IMR-90 (cell line): ENCODE data around the gene PPARG. TPM values are rescaled to one million over a fixed set of nuclear protein-coding genes. Genes with fewer than 3 reads are reported as not detected.

Source experiments
- ATAC-seq: fragments of 200-7000 bp; cut with Tn5 transposase; 2 replicates; pipeline ENCODE4 v1.9.1; 2020; ENCODE audit warnings: low read depth, mild to moderate bottlenecking, moderate library complexity
- BruUV-seq: library from RNA; stranded (reverse); fragments of 400-500 nt; replicated peaks from 2 replicates; lab custom pipeline; 2021; lab: Mats Ljungman, UMichigan
- CTCF ChIA-PET: fragments of 300-600 bp; formaldehyde crosslinking; extraction: SDS; loops from one replicate; lab custom pipeline; 2021; ENCODE audit warnings: antibody characterized with exemption; lab: Yijun Ruan, JAX
- POLR2A ChIA-PET: fragments of 300-600 bp; sonication (Branson Sonifier 250); formaldehyde crosslinking; loops from one replicate; lab custom pipeline; 2022; ENCODE audit warnings: antibody characterized with exemption; ENCODE audit not compliant: unreplicated experiment; lab: Charles Lee
- DNase-seq: peaks from one replicate; pipeline ENCODE4 v3.0.0; 2013
- H2AFZ ChIP-seq: replicated peaks from 2 replicates; pipeline ENCODE3; 2013; ENCODE audit warnings: low read length, mild to moderate bottlenecking; ENCODE audit not compliant: poor library complexity
- H2AK5ac ChIP-seq: 2 replicates; pipeline ENCODE4 v1.6.1; 2013; ENCODE audit warnings: low read depth, low read length, inconsistent platforms
- H2AK9ac ChIP-seq: replicated peaks from 2 replicates; pipeline ENCODE3; 2013; ENCODE audit warnings: mild to moderate bottlenecking, low read depth, low read length, moderate library complexity; ENCODE audit not compliant: poor library complexity
- H2BK120ac ChIP-seq: 2 replicates; pipeline ENCODE4 v1.6.1; 2013; ENCODE audit warnings: low read depth, low read length, inconsistent platforms
- H2BK15ac ChIP-seq: 3 replicates; pipeline ENCODE4 v1.6.1; 2013; ENCODE audit warnings: low read depth, low read length, inconsistent platforms
- H2BK20ac ChIP-seq: 2 replicates; pipeline ENCODE4 v1.6.1; 2013; ENCODE audit warnings: low read depth, mild to moderate bottlenecking, inconsistent platforms, low read length, moderate library complexity
- H2BK5ac ChIP-seq: 2 replicates; pipeline ENCODE4 v1.6.1; 2013; ENCODE audit warnings: mild to moderate bottlenecking, low read depth, low read length, inconsistent platforms; ENCODE audit not compliant: poor library complexity, severe bottlenecking
- H3K14ac ChIP-seq: replicated peaks from 2 replicates; pipeline ENCODE4 v1.6.1; 2013; ENCODE audit warnings: low read depth, low read length, inconsistent platforms
- H3K18ac ChIP-seq: 2 replicates; pipeline ENCODE4 v1.6.1; 2013; ENCODE audit warnings: low read depth, low read length, control low read depth
- H3K23ac ChIP-seq: 2 replicates; pipeline ENCODE4 v1.6.1; 2013; ENCODE audit warnings: low read depth, low read length, inconsistent platforms
- H3K27ac ChIP-seq: 2 replicates; pipeline ENCODE4 v1.5.1; 2013; ENCODE audit warnings: mild to moderate bottlenecking, control low read depth, low read length; ENCODE audit not compliant: insufficient read depth
- H3K27me3 ChIP-seq: 2 replicates; pipeline ENCODE4 v1.6.1; 2013; ENCODE audit warnings: low read length; ENCODE audit not compliant: control insufficient read depth, insufficient read depth
- H3K36me3 ChIP-seq: 2 replicates; pipeline ENCODE4 v1.6.1; 2013; ENCODE audit warnings: low read length, mixed read lengths; ENCODE audit not compliant: control insufficient read depth, insufficient read depth
- H3K4ac ChIP-seq: 2 replicates; pipeline ENCODE4 v1.6.1; 2013; ENCODE audit warnings: low read depth, low read length, inconsistent platforms
- H3K4me1 ChIP-seq: 2 replicates; pipeline ENCODE4 v1.6.1; 2013; ENCODE audit warnings: low read length, mixed read lengths; ENCODE audit not compliant: control insufficient read depth, insufficient read depth
- H3K4me2 ChIP-seq: 2 replicates; pipeline ENCODE4 v1.6.1; 2013; ENCODE audit warnings: low read depth, mild to moderate bottlenecking, control low read depth, low read length, moderate library complexity
- H3K4me3 ChIP-seq: 2 replicates; pipeline ENCODE4 v1.5.1; 2013; ENCODE audit warnings: low read depth, mild to moderate bottlenecking, control low read depth, low read length, moderate library complexity; ENCODE audit not compliant: insufficient read depth
- H3K56ac ChIP-seq: 2 replicates; pipeline ENCODE4 v1.6.1; 2013; ENCODE audit warnings: low read length, inconsistent platforms; ENCODE audit not compliant: insufficient read depth; ENCODE audit errors: extremely low read depth
- H3K79me1 ChIP-seq, 2 experiments: 2 replicates each; pipeline ENCODE4 v1.6.1; 2013; ENCODE audit warnings: low read length in 2 of 2, inconsistent platforms in 1 of 2, low read depth in 1 of 2
- H3K9ac ChIP-seq: 2 replicates; pipeline ENCODE4 v1.6.1; 2013; ENCODE audit warnings: low read depth, low read length, control low read depth
- H3K9me1 ChIP-seq: 2 replicates; pipeline ENCODE4 v1.6.1; 2013; ENCODE audit warnings: low read length, inconsistent platforms; ENCODE audit not compliant: insufficient read depth
- H3K9me3 ChIP-seq: 2 replicates; pipeline ENCODE4 v1.6.1; 2013; ENCODE audit warnings: low read length; ENCODE audit not compliant: control insufficient read depth, insufficient read depth
- H4K20me1 ChIP-seq: 2 replicates; pipeline ENCODE4 v1.6.1; 2013; ENCODE audit warnings: low read length, inconsistent platforms; ENCODE audit not compliant: insufficient read depth
- H4K5ac ChIP-seq: 2 replicates; pipeline ENCODE4 v1.6.1; 2013; ENCODE audit warnings: mild to moderate bottlenecking, low read depth, low read length, control low read depth
- H4K8ac ChIP-seq, 2 experiments: 2 replicates each; pipeline ENCODE4 v1.6.1; 2013; ENCODE audit warnings: low read depth in 2 of 2, low read length in 2 of 2, control low read depth in 1 of 2, inconsistent platforms in 1 of 2
- H4K91ac ChIP-seq: 2 replicates; pipeline ENCODE4 v1.6.1; 2013; ENCODE audit warnings: low read depth, low read length, inconsistent platforms; ENCODE audit not compliant: insufficient read depth
- CHD1 ChIP-seq: IDR thresholded peaks from 2 replicates; pipeline ENCODE4 v1.6.1; 2012; ENCODE audit warnings: low read depth, low read length, improper control_type of control experiment
- FOS ChIP-seq: fragments of 150-350 bp; IDR thresholded peaks from 2 replicates; pipeline ENCODE4 v1.6.1; 2016; ENCODE audit warnings: low read depth, low read length
- MAFK ChIP-seq: IDR thresholded peaks from 2 replicates; pipeline ENCODE4 v1.6.1; 2012; ENCODE audit warnings: low read depth, low read length, improper control_type of control experiment
- MAZ ChIP-seq: IDR thresholded peaks from 2 replicates; pipeline ENCODE4 v1.6.1; 2012; ENCODE audit warnings: low read depth, mild to moderate bottlenecking, low read length, improper control_type of control experiment, moderate library complexity, borderline replicate concordance
- MXI1 ChIP-seq: IDR thresholded peaks from 2 replicates; pipeline ENCODE4 v1.6.1; 2012; ENCODE audit warnings: low read depth, mild to moderate bottlenecking, low read length, moderate library complexity, borderline replicate concordance
- RFX5 ChIP-seq: IDR thresholded peaks from 2 replicates; pipeline ENCODE4 v1.8.0; 2012; ENCODE audit warnings: low read depth, mild to moderate bottlenecking, low read length, moderate library complexity
- SMC3 ChIP-seq: fragments of 150-350 bp; IDR thresholded peaks from 2 replicates; pipeline ENCODE4 v1.6.1; 2016; ENCODE audit warnings: low read depth, mild to moderate bottlenecking, antibody characterized with exemption, low read length, moderate library complexity
- WGBS, 2 experiments: methylation state at CpG; one replicate each; pipeline versions ENCODE4 v1.1.5 to v1.1.7; 2013; ENCODE audit warnings: missing lambda C conversion rate in 2 of 2; ENCODE audit not compliant: insufficient read length in 1 of 2; ENCODE audit errors: extremely low coverage in 2 of 2; 5-methylcytosine and 5-hydroxymethylcytosine counted together
- dilution Hi-C: fragments of 300-500 bp; cut with HindIII; formaldehyde crosslinking; loops from one replicate; pipeline ENCODE4 v1.14.3; 2018; ENCODE audit warnings: low sequenced_read_pairs; ENCODE audit not compliant: unreplicated experiment
- in situ Hi-C: fragments of 300-500 bp; cut with MboI; formaldehyde crosslinking; loops from 3 replicates; pipeline ENCODE4 v1.14.3; 2019; ENCODE audit warnings: low sequenced_read_pairs, inconsistent platforms, mixed read lengths
- intact Hi-C: fragments of 100-400 bp; cut with micrococcal nuclease; formaldehyde crosslinking; loops from 2 replicates; pipeline ENCODE4 v1.10.0; 2022
- polyA plus RNA-seq, 3 experiments: library from polyadenylated mRNA; depleted of rRNA; stranded (reverse); fragments of >200 nt; gene quantifications; 2 replicates each; pipeline ENCODE4 v1.2.3, GENCODE V29; 2012; ENCODE audit warnings: low replicate concordance in 1 of 3
- total RNA-seq: library from RNA; depleted of rRNA; stranded (reverse); fragments of >200 nt; gene quantifications from 2 replicates; pipeline ENCODE4 v1.2.3, GENCODE V29; 2012
- TF ChIP-seq, protein P1 (sequence below): fragments of 150-350 bp; IDR thresholded peaks from 2 replicates; pipeline ENCODE4 v1.6.1; 2016; ENCODE audit warnings: low read depth, mild to moderate bottlenecking, low read length, moderate library complexity, borderline replicate concordance
- TF ChIP-seq, protein P2 (sequence below): fragments of 150-350 bp; IDR thresholded peaks from 2 replicates; pipeline ENCODE4 v1.6.1; 2017; ENCODE audit warnings: mild to moderate bottlenecking, antibody characterized with exemption, low read length, low read depth
- TF ChIP-seq, protein P3 (sequence below): conservative IDR thresholded peaks from 2 replicates; pipeline ENCODE4 v1.5.1; 2012; ENCODE audit warnings: mild to moderate bottlenecking, low read depth, low read length, improper control_type of control experiment

The PPARG gene
- total and polyA plus RNA-seq, 2 of the 4 experiments (the other 2 are of a cell fraction) = 11.2 to 23.8 TPM

DNA sequence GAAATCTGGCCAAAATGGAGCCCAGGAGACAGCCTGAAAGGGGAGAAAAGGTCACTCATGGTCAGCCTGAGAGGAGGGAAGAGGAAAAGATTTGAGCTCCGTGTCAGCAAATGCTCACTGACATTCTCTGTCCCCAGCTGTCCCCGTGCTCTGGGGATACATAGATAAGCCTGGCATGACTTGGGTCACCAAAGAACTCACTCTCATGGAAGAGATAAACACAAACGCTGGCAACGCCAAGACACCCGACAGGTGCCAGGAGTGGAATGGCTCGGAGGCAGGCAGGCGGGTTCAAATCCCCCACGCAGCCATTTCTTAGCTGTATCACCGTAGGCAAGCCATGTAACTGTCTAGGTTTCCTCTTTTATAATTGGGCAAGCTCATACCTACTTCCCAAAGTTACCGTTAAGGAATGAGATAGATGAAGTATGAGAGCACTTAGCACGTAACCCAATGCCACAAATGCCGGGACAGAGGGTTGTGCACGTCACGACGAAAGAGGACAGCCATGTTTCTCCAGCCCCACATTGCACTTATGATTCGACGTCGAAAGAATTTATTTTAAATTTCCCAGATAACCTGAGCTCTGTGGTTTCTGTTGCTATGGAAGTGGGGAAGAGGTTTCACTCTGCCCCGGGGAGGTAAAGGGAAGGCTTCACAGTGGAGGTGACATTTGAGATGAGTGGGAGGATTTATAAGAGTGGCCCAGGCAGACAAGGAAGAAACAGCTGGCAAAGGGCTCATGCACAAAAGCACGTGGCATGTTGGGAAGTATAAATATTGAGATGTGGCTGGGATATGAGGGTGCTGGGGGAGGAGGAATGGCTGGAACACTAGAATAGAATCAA, 154.0 kb downstream of the PPARG start (continued):
- TF ChIP-seq SMC3 = no peak

DNA sequence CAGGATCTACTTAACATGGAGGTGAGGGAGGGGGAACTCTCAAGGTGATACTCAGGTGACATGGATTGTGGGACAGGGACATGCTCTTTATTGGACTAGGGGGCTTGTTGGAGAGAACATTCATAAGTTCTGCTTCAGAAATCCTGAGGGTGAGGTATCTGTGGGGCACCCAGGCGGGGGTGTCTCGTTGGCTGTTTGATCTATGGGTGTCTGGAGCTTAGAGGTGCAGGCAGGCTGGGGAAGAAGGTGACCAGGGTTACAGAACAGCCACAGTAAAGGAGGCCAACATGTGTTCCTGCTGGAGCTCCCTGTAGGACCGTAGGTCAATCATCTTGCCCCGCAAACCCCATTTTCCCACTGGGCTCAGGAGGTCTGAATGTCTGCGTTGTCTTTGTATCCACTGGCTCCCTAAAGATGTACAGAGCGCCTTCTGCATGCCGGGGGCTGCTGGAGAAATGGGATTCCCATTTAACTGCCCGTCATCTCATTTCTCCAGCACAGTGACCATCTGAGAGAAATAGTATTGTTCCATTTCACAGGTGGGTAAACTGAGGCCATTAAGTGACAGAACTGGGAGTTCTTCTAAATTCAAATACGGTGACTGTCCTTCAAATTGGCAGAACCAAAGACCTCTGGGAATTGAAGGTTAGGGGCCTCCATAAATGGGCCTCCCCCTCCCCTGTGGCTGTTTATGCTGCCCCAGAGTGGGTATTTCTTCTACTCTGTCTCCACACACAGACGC, 155.1 kb downstream of the PPARG start:
- no peak overlapping the region for H3K56ac ChIP-seq
- no CpG with 5 or more reads among the region's 10 CpGs for WGBS, 2 experiments
- H2BK120ac ChIP-seq = 0 out of 2 replicates have a peak overlapping the region, but pooled peaks have one; percentile 6
- H3K79me1 ChIP-seq = no peaks in the 10 kb centered on the region
- H2AK5ac ChIP-seq = no peak overlapping the region; the same call in 1 of the 2 replicates
- CTCF ChIA-PET = no interaction called here
- H4K91ac ChIP-seq = no peak overlapping the region
- H4K8ac ChIP-seq = no peak overlapping the region
- H3K9me3 ChIP-seq = no peaks in the 10 kb centered on the region
- no peak overlapping the region for H4K5ac ChIP-seq
- no peak overlapping the region for H3K4me2 ChIP-seq
- in situ Hi-C loops = no loop called here
- no peaks in the 10 kb centered on the region for H3K9me1 ChIP-seq
- BruUV-seq = no TSS peak
- H3K4me3 ChIP-seq = no peak overlapping the region
- H3K4ac ChIP-seq = no peak overlapping the region
- H3K23ac ChIP-seq = no peak overlapping the region
- DNase-seq = no peak
- H2BK15ac ChIP-seq = no peak overlapping the region; the same call in 2 of the 3 replicates
- H4K20me1 ChIP-seq = no peaks in the 10 kb centered on the region
- POLR2A ChIA-PET = no interaction called here
- H3K9ac ChIP-seq = no peak overlapping the region
- H2BK20ac ChIP-seq = no peak overlapping the region
- H3K14ac ChIP-seq = no peak overlapping the region
- peak overlapping the region; percentile 12 for H2AK9ac ChIP-seq
- intact Hi-C loops = no loop called here
- ATAC-seq = no peak
- no peak overlapping the region for H2BK5ac ChIP-seq
- H3K18ac ChIP-seq = no peak overlapping the region
- dilution Hi-C loops = no loop called here
- peaks cover 6% of the 10 kb centered on the region; the same call in 1 of the 2 replicates for H3K27me3 ChIP-seq
- H3K36me3 ChIP-seq = no peaks in the 10 kb centered on the region
- H3K27ac ChIP-seq = no peak overlapping the region
- H2AFZ ChIP-seq = no peak overlapping the region
- peaks cover 8% of the 10 kb centered on the region for H3K4me1 ChIP-seq
- TF ChIP-seq MAFK (no peak), CHD1 (no peak), RFX5 (no peak), MXI1 (no peak), SMC3 (no peak), FOS (no peak), MAZ (no peak)
- TF ChIP-seq, protein P1, sequence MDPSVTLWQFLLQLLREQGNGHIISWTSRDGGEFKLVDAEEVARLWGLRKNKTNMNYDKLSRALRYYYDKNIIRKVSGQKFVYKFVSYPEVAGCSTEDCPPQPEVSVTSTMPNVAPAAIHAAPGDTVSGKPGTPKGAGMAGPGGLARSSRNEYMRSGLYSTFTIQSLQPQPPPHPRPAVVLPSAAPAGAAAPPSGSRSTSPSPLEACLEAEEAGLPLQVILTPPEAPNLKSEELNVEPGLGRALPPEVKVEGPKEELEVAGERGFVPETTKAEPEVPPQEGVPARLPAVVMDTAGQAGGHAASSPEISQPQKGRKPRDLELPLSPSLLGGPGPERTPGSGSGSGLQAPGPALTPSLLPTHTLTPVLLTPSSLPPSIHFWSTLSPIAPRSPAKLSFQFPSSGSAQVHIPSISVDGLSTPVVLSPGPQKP = no peak
- TF ChIP-seq, protein P2, sequence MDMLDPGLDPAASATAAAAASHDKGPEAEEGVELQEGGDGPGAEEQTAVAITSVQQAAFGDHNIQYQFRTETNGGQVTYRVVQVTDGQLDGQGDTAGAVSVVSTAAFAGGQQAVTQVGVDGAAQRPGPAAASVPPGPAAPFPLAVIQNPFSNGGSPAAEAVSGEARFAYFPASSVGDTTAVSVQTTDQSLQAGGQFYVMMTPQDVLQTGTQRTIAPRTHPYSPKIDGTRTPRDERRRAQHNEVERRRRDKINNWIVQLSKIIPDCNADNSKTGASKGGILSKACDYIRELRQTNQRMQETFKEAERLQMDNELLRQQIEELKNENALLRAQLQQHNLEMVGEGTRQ = no peak
- TF ChIP-seq, protein P3, sequence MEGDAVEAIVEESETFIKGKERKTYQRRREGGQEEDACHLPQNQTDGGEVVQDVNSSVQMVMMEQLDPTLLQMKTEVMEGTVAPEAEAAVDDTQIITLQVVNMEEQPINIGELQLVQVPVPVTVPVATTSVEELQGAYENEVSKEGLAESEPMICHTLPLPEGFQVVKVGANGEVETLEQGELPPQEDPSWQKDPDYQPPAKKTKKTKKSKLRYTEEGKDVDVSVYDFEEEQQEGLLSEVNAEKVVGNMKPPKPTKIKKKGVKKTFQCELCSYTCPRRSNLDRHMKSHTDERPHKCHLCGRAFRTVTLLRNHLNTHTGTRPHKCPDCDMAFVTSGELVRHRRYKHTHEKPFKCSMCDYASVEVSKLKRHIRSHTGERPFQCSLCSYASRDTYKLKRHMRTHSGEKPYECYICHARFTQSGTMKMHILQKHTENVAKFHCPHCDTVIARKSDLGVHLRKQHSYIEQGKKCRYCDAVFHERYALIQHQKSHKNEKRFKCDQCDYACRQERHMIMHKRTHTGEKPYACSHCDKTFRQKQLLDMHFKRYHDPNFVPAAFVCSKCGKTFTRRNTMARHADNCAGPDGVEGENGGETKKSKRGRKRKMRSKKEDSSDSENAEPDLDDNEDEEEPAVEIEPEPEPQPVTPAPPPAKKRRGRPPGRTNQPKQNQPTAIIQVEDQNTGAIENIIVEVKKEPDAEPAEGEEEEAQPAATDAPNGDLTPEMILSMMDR = no peak
